Measurements from ENCODE around the gene ARL10.
A peak's percentile ranks its signal among the peaks of the same experiment; 100 is the strongest.
"Not testable (repeated sequence)": the region's sequence is repeated elsewhere in the genome, so short reads cannot be mapped to it uniquely, and the experiment has no call there.

ARL10 gene

GRCh38 chr5:176389135-176390123 is 24.1 kb downstream of the ARL10 start:
- DNase-seq, result no peak

GRCh38 chr5:176391479-176391878 is 26.2 kb downstream of the ARL10 start:
- DNase-seq, result no peak

GRCh38 chr5:176391999-176392398 is 26.7 kb downstream of the ARL10 start:
- no peak for DNase-seq

- DNase-seq, result no peak
These were observed 27.2 kb downstream of the ARL10 start for GRCh38 chr5:176392526-176392925.

GRCh38 chr5:176394096-176394495 is 28.8 kb downstream of the ARL10 start:
- DNase-seq, result no peak

GRCh38 chr5:176394881-176395675 is 29.8 kb downstream of the ARL10 start:
- no peak for DNase-seq

- DNase-seq, result peak; percentile 13
These were observed 31.0 kb downstream of the ARL10 start for GRCh38 chr5:176396330-176396729.

- DNase-seq, result no peak
These were observed 32.6 kb downstream of the ARL10 start for GRCh38 chr5:176397736-176398420.

GRCh38 chr5:176400382-176401156 is 35.3 kb downstream of the ARL10 start:
- no peak for DNase-seq

GRCh38 chr5:176401281-176402205 is 36.3 kb downstream of the ARL10 start:
- DNase-seq, result no peak

- DNase-seq, result no peak
These were observed 40.6 kb downstream of the ARL10 start for GRCh38 chr5:176405656-176406435.

- DNase-seq, result no peak
These were observed 41.3 kb downstream of the ARL10 start for GRCh38 chr5:176406436-176407052.

- DNase-seq, result no peak
These were observed 42.4 kb downstream of the ARL10 start for GRCh38 chr5:176407456-176408251.

GRCh38 chr5:176408252-176408573 is 42.9 kb downstream of the ARL10 start:
- not testable (repeated sequence) for DNase-seq

GRCh38 chr5:176408590-176408989 is 43.3 kb downstream of the ARL10 start:
- no peak for DNase-seq

GRCh38 chr5:176409765-176410164 is 44.5 kb downstream of the ARL10 start:
- no peak for DNase-seq

GRCh38 chr5:176410486-176411180 is 45.3 kb downstream of the ARL10 start:
- DNase-seq, result no peak

GRCh38 chr5:176412517-176413254 is 47.4 kb downstream of the ARL10 start:
- DNase-seq, result no peak
